GM23338 (cell line): ENCODE data around the gene SCN9A. TPM values are rescaled to one million over a fixed set of nuclear protein-coding genes. Genes with fewer than 3 reads are reported as not detected.
"Not testable (repeated sequence)": the region's sequence is repeated elsewhere in the genome, so short reads cannot be mapped to it uniquely, and the experiment has no call there.

ENCODE experiments used
- ATAC-seq: fragments of 200-7000 bp; cut with Tn5 transposase; 3 replicates; pipeline ENCODE4 v1.9.1; 2020
- DNase-seq: peaks from one replicate; pipeline ENCODE4 v3.0.0-alpha.2; 2015; ENCODE audit warnings: low spot score
- H2AFZ ChIP-seq: fragments of 200-600 bp; sonication (generic); 2 replicates; pipeline ENCODE4 v1.8.0; 2016; ENCODE audit warnings: antibody characterized with exemption, mild to moderate bottlenecking, moderate library complexity
- H3F3A ChIP-seq: fragments of 200-600 bp; sonication (generic); replicated peaks from 2 replicates; pipeline ENCODE4 v1.8.0; 2017; ENCODE audit warnings: antibody characterized with exemption, mixed run types, low read depth
- H3K27ac ChIP-seq: fragments of 200-600 bp; sonication (generic); 2 replicates; pipeline ENCODE4 v1.6.1; 2016; ENCODE audit warnings: low read depth
- H3K27me3 ChIP-seq: fragments of 200-600 bp; sonication (generic); 2 replicates; pipeline ENCODE4 v1.8.0; 2016; ENCODE audit warnings: mild to moderate bottlenecking, mixed run types, moderate library complexity; ENCODE audit not compliant: insufficient read depth
- H3K36me3 ChIP-seq: fragments of 200-600 bp; sonication (generic); 2 replicates; pipeline ENCODE4 v1.8.0; 2016; ENCODE audit warnings: mild to moderate bottlenecking; ENCODE audit not compliant: insufficient read depth
- H3K4me1 ChIP-seq: fragments of 200-600 bp; sonication (generic); 2 replicates; pipeline ENCODE4 v1.8.0; 2016; ENCODE audit warnings: mild to moderate bottlenecking, moderate library complexity; ENCODE audit not compliant: insufficient read depth
- H3K4me2 ChIP-seq: fragments of 200-600 bp; sonication (generic); 2 replicates; pipeline ENCODE4 v1.7.1; 2017; ENCODE audit warnings: mixed run types
- H3K4me3 ChIP-seq: fragments of 200-600 bp; sonication (generic); 2 replicates; pipeline ENCODE4 v1.6.1; 2016; ENCODE audit warnings: mixed run types
- H3K79me2 ChIP-seq: fragments of 200-600 bp; sonication (generic); replicated peaks from 2 replicates; pipeline ENCODE4 v1.8.0; 2017; ENCODE audit warnings: mild to moderate bottlenecking; ENCODE audit not compliant: insufficient read depth
- H3K9me2 ChIP-seq: fragments of 200-600 bp; sonication (generic); 2 replicates; pipeline ENCODE4 v1.8.0; 2017; ENCODE audit not compliant: insufficient read depth
- H4K20me1 ChIP-seq: fragments of 200-600 bp; sonication (generic); replicated peaks from 2 replicates; pipeline ENCODE4 v1.8.0; 2017; ENCODE audit warnings: mild to moderate bottlenecking; ENCODE audit not compliant: insufficient read depth
- H3K27ac Mint-ChIP-seq: 2 replicates; pipeline ENCODE4 v1.8.0; 2020; ENCODE audit warnings: inconsistent platforms, mild to moderate bottlenecking, moderate library complexity, mixed read lengths
- H3K27me3 Mint-ChIP-seq: 3 replicates; pipeline ENCODE4 v1.8.0; 2022; ENCODE audit warnings: low read depth, mild to moderate bottlenecking, moderate library complexity, mixed read lengths, inconsistent platforms; ENCODE audit not compliant: insufficient read depth, poor library complexity
- H3K36me3 Mint-ChIP-seq: 3 replicates; pipeline ENCODE4 v1.8.0; 2021; ENCODE audit warnings: low read depth, mild to moderate bottlenecking, inconsistent platforms, moderate library complexity, mixed read lengths
- H3K4me1 Mint-ChIP-seq: 3 replicates; pipeline ENCODE4 v1.8.0; 2020; ENCODE audit warnings: mild to moderate bottlenecking, inconsistent platforms, mixed read lengths
- H3K4me3 Mint-ChIP-seq: 3 replicates; pipeline ENCODE4 v1.8.0; 2021; ENCODE audit warnings: moderate library complexity, mild to moderate bottlenecking, inconsistent platforms, mixed read lengths
- H3K9me3 Mint-ChIP-seq: 3 replicates; pipeline ENCODE4 v1.8.0; 2020; ENCODE audit warnings: moderate library complexity, mild to moderate bottlenecking, inconsistent platforms, mixed read lengths
- EZH2phosphoT487 ChIP-seq: fragments of 200-600 bp; sonication (generic); IDR thresholded peaks from one replicate; pipeline ENCODE4 v1.8.1; 2018; ENCODE audit warnings: antibody characterized with exemption; ENCODE audit not compliant: unreplicated experiment
- JUNB ChIP-seq: IDR thresholded peaks from one replicate; pipeline ENCODE4 v1.6.1; 2016; ENCODE audit warnings: antibody characterized with exemption; ENCODE audit not compliant: unreplicated experiment
- ZNF331 ChIP-seq: fragments of 250-450 bp; sonication (Bioruptor Pico); IDR thresholded peaks from 2 replicates; pipeline ENCODE4 v1.5.0; 2020; ENCODE audit warnings: low read depth, mild to moderate bottlenecking, moderate library complexity
- polyA plus RNA-seq: library from polyadenylated mRNA; unstranded; fragments of >200 nt; fragmentation: Nextera tagmentation; extraction: Ambion mirVana; gene quantifications from 2 replicates; pipeline ENCODE4 v1.2.1, GENCODE V29; 2016
- total RNA-seq: library from RNA; depleted of rRNA; stranded (reverse); fragments of >200 nt; shearing (Covaris generic); gene quantifications from 2 replicates; pipeline ENCODE4 v1.2.3, GENCODE V29; 2014
- TF ChIP-seq, protein P1 (sequence below): fragments of 250-450 bp; sonication (Bioruptor Pico); IDR thresholded peaks from 2 replicates; pipeline ENCODE4 v1.5.0; 2020; ENCODE audit warnings: mild to moderate bottlenecking, moderate library complexity
- TF ChIP-seq, protein P2 (sequence below): IDR thresholded peaks from 2 replicates; pipeline ENCODE4 v1.6.1; 2016; ENCODE audit warnings: antibody characterized with exemption

The SCN9A gene
- total and polyA plus RNA-seq, 2 experiments from 2014 or later = 8.8 to 9.5 TPM

DNA sequence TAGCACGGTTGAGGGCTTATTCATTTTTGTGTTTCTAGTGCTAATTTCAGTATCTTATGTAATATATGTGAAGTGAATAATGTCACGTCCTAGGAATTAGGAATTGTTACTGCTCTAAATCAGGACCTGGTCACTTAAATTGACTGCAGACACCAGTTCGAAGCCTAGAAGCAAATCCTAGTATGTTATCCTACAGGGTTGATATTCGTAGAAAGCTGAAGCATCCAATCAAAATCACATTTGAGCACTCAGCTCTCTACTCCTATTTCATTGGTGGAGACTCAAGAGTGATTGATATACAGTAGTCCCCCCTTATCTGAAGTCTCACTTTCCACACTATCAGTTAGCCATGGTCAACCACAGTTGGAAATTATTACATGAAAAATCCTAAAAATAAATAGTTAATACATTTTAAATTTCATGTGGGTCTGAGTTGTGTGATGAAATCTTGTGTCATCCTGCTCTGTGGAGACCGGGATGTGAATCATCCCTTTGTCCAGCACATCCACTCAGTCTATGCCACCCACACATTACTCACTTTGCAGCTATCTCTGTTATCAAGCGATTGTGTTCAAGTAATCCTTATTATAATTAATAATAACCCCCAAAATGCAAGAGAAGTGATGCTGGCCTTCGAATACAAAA, 35.2 kb upstream of the SCN9A start (continued):
- TF ChIP-seq, protein P1, sequence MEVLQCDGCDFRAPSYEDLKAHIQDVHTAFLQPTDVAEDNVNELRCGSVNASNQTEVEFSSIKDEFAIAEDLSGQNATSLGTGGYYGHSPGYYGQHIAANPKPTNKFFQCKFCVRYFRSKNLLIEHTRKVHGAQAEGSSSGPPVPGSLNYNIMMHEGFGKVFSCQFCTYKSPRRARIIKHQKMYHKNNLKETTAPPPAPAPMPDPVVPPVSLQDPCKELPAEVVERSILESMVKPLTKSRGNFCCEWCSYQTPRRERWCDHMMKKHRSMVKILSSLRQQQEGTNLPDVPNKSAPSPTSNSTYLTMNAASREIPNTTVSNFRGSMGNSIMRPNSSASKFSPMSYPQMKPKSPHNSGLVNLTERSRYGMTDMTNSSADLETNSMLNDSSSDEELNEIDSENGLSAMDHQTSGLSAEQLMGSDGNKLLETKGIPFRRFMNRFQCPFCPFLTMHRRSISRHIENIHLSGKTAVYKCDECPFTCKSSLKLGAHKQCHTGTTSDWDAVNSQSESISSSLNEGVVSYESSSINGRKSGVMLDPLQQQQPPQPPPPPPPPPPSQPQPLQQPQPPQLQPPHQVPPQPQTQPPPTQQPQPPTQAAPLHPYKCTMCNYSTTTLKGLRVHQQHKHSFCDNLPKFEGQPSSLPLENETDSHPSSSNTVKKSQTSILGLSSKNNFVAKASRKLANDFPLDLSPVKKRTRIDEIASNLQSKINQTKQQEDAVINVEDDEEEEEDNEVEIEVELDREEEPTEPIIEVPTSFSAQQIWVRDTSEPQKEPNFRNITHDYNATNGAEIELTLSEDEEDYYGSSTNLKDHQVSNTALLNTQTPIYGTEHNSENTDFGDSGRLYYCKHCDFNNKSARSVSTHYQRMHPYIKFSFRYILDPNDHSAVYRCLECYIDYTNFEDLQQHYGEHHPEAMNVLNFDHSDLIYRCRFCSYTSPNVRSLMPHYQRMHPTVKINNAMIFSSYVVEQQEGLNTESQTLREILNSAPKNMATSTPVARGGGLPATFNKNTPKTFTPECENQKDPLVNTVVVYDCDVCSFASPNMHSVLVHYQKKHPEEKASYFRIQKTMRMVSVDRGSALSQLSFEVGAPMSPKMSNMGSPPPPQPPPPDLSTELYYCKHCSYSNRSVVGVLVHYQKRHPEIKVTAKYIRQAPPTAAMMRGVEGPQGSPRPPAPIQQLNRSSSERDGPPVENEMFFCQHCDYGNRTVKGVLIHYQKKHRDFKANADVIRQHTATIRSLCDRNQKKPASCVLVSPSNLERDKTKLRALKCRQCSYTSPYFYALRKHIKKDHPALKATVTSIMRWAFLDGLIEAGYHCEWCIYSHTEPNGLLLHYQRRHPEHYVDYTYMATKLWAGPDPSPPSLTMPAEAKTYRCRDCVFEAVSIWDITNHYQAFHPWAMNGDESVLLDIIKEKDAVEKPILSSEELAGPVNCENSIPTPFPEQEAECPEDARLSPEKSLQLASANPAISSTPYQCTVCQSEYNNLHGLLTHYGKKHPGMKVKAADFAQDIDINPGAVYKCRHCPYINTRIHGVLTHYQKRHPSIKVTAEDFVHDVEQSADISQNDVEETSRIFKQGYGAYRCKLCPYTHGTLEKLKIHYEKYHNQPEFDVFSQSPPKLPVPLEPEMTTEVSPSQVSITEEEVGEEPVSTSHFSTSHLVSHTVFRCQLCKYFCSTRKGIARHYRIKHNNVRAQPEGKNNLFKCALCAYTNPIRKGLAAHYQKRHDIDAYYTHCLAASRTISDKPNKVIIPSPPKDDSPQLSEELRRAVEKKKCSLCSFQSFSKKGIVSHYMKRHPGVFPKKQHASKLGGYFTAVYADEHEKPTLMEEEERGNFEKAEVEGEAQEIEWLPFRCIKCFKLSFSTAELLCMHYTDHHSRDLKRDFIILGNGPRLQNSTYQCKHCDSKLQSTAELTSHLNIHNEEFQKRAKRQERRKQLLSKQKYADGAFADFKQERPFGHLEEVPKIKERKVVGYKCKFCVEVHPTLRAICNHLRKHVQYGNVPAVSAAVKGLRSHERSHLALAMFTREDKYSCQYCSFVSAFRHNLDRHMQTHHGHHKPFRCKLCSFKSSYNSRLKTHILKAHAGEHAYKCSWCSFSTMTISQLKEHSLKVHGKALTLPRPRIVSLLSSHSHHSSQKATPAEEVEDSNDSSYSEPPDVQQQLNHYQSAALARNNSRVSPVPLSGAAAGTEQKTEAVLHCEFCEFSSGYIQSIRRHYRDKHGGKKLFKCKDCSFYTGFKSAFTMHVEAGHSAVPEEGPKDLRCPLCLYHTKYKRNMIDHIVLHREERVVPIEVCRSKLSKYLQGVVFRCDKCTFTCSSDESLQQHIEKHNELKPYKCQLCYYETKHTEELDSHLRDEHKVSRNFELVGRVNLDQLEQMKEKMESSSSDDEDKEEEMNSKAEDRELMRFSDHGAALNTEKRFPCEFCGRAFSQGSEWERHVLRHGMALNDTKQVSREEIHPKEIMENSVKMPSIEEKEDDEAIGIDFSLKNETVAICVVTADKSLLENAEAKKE (CRISPR knock-in tag) = no peak
- TF ChIP-seq EZH2phosphoT487 (no peak), JUNB (no peak), ZNF331 (CRISPR knock-in tag) (no peak)
- TF ChIP-seq, protein P2, sequence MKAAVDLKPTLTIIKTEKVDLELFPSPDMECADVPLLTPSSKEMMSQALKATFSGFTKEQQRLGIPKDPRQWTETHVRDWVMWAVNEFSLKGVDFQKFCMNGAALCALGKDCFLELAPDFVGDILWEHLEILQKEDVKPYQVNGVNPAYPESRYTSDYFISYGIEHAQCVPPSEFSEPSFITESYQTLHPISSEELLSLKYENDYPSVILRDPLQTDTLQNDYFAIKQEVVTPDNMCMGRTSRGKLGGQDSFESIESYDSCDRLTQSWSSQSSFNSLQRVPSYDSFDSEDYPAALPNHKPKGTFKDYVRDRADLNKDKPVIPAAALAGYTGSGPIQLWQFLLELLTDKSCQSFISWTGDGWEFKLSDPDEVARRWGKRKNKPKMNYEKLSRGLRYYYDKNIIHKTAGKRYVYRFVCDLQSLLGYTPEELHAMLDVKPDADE = no peak

DNA sequence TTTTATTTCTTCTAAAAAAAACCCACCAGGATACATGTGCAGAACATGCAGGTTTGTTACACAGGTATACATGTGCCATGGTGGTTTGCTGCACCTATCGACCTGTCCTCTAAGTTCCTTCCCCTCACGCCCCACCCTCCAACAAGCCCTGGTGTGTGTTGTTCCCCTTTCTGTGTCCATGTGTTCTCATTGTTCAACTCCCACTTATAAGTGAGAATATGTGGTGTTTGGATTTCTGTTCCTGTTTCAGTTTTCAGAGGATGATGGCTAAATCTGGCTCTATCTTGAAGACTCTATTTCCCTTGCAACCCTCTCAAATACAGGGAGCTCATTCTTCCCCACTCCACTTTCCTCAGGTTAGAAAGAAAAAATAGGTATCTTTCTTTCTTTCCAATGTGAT, 32.0 kb upstream of the SCN9A start:
- not testable (repeated sequence) for H3K27me3 Mint-ChIP-seq

More for the DNA sequence above, 32.0 kb upstream of the SCN9A start:
- H3K9me2 ChIP-seq, H4K20me1 ChIP-seq, H3K36me3 Mint-ChIP-seq, H3K4me2 ChIP-seq, H3K9me3 Mint-ChIP-seq, H3K36me3 ChIP-seq, ATAC-seq, H3K4me1 ChIP-seq, H3K4me1 Mint-ChIP-seq, H3K27ac Mint-ChIP-seq, H3K27me3 ChIP-seq, DNase-seq, H3K4me3 Mint-ChIP-seq, H2AFZ ChIP-seq, H3K27ac ChIP-seq, H3K4me3 ChIP-seq, H3F3A ChIP-seq, H3K79me2 ChIP-seq: not testable (repeated sequence)
